K562 (cell line): ENCODE data around the gene LY6G6F. TPM values are rescaled to one million over a fixed set of nuclear protein-coding genes. Genes with fewer than 3 reads are reported as not detected.
A peak's percentile ranks its signal among the peaks of the same experiment; 100 is the strongest.

Experiments
- CAMTA2 ChIP-seq: fragments of 250-450 bp; sonication (Bioruptor Pico); conservative IDR thresholded peaks from 2 replicates; pipeline ENCODE4 v1.5.1; 2022
- CBX1 ChIP-seq: sonication (generic); IDR thresholded peaks from 2 replicates; pipeline ENCODE4 v1.6.1; 2016; ENCODE audit warnings: antibody characterized with exemption, low read depth, mild to moderate bottlenecking
- CC2D1A ChIP-seq: fragments of 450-650 bp; IDR thresholded peaks from 2 replicates; pipeline ENCODE4 v1.6.1; 2017; ENCODE audit warnings: mild to moderate bottlenecking
- CHCHD3 ChIP-seq: fragments of 250-450 bp; sonication (Bioruptor Pico); IDR thresholded peaks from 2 replicates; pipeline ENCODE4 v2.1.2; 2022; ENCODE audit warnings: mild to moderate bottlenecking
- CSDE1 ChIP-seq, 2 experiments: fragments of 450-650 bp; IDR thresholded peaks; 2 replicates each; pipeline ENCODE4 v1.6.1; 2016; ENCODE audit warnings: mild to moderate bottlenecking in 1 of 2
- EGR1 ChIP-seq: fragments of 450-650 bp; conservative IDR thresholded peaks from 2 replicates; pipeline ENCODE4 v1.6.1; 2017; ENCODE audit warnings: mild to moderate bottlenecking
- HMG20B ChIP-seq: fragments of 250-450 bp; sonication (Bioruptor Pico); IDR thresholded peaks from 2 replicates; pipeline ENCODE4 v1.5.0; 2021; ENCODE audit warnings: mild to moderate bottlenecking
- IRF2 ChIP-seq: sonication (generic); formaldehyde crosslinking; IDR thresholded peaks from 2 replicates; pipeline ENCODE4 v1.8.1; 2022; ENCODE audit warnings: mild to moderate bottlenecking, missing genetic modification reagents
- LARP7 ChIP-seq: fragments of 450-650 bp; IDR thresholded peaks from 2 replicates; pipeline ENCODE4 v1.6.1; 2016
- MCM2 ChIP-seq: fragments of 450-650 bp; IDR thresholded peaks from 2 replicates; pipeline ENCODE4 v1.6.1; 2017; ENCODE audit warnings: low read depth, mild to moderate bottlenecking
- MCM5 ChIP-seq: fragments of 450-650 bp; IDR thresholded peaks from 2 replicates; pipeline ENCODE4 v1.6.1; 2016; ENCODE audit warnings: low read depth
- MECOM ChIP-seq: fragments of 250-450 bp; sonication (Bioruptor Pico); IDR thresholded peaks from 2 replicates; pipeline ENCODE4 v1.8.0; 2022; ENCODE audit warnings: inconsistent platforms
- POLR2B ChIP-seq: fragments of 450-650 bp; IDR thresholded peaks from 2 replicates; pipeline ENCODE4 v1.6.1; 2018; ENCODE audit warnings: low read depth; ENCODE audit not compliant: partially characterized antibody
- POLR2H ChIP-seq: IDR thresholded peaks from 2 replicates; pipeline ENCODE4 v1.6.1; 2016; ENCODE audit warnings: missing genetic modification characterization, low read depth, mild to moderate bottlenecking, control low read depth, missing compliant biosample characterization, moderate library complexity
- RAD51 ChIP-seq: fragments of 450-650 bp; IDR thresholded peaks from 2 replicates; pipeline ENCODE4 v1.7.1; 2016; ENCODE audit warnings: low read depth, mild to moderate bottlenecking, borderline replicate concordance
- RB1 ChIP-seq: fragments of 450-650 bp; IDR thresholded peaks from 2 replicates; pipeline ENCODE4 v1.6.1; 2017; ENCODE audit warnings: low read depth, mild to moderate bottlenecking
- RUNX1 ChIP-seq: sonication (generic); IDR thresholded peaks from 2 replicates; pipeline ENCODE4 v1.6.1; 2016; ENCODE audit warnings: antibody characterized with exemption, low read depth
- SMAD3 ChIP-seq: fragments of 450-650 bp; formaldehyde crosslinking; conservative IDR thresholded peaks from 2 replicates; pipeline ENCODE4 v1.4.0; 2020; ENCODE audit warnings: mild to moderate bottlenecking
- SRF ChIP-seq, 2 experiments: fragments of 250-450, 450-650 bp in 1 of 2; sonication (Bioruptor Pico) in 1 of 2; sonication (generic) in 1 of 2; formaldehyde crosslinking; IDR thresholded peaks; 2 replicates each; pipeline versions ENCODE4 v1.5.0 to v1.5.1; 2020 to 2022; ENCODE audit warnings: mild to moderate bottlenecking in 1 of 2, missing genetic modification reagents in 1 of 2
- SRSF3 ChIP-seq: fragments of 200-400 bp; formaldehyde crosslinking; IDR thresholded peaks from 2 replicates; pipeline ENCODE4 v1.6.1; 2016; ENCODE audit warnings: mild to moderate bottlenecking, low read length, moderate library complexity; ENCODE audit not compliant: insufficient read depth
- STAT5A ChIP-seq: IDR thresholded peaks from 2 replicates; pipeline ENCODE4 v1.6.1; 2012; ENCODE audit warnings: low read length, inconsistent platforms, borderline replicate concordance
- TCF3 ChIP-seq: sonication (generic); formaldehyde crosslinking; IDR thresholded peaks from 2 replicates; pipeline ENCODE4 v1.4.0; 2020; ENCODE audit warnings: mild to moderate bottlenecking, missing genetic modification reagents
- ZC3H11A ChIP-seq: IDR thresholded peaks from 2 replicates; pipeline ENCODE4 v1.6.1; 2012; ENCODE audit warnings: low read depth, low read length, improper control_type of control experiment
- ZNF830 ChIP-seq: fragments of 250-450 bp; sonication (Bioruptor Pico); IDR thresholded peaks from 2 replicates; pipeline ENCODE4 v1.5.0; 2021; ENCODE audit warnings: mild to moderate bottlenecking
- polyA plus RNA-seq, 8 experiments: library from polyadenylated mRNA; depleted of rRNA in 4 of 8; stranded (reverse) in 5 of 8; unstranded in 3 of 8; fragments of >200 nt; fragmentation: Nextera tagmentation in 2 of 8; fragmentation: Illumina TruSeq in 1 of 8; extraction: Ambion mirVana in 2 of 8; extraction: Trizol in 1 of 8; gene quantifications; 2 replicates each; pipeline versions ENCODE4 v1.2.1 to v1.2.3, GENCODE V29; 2011 to 2014; ENCODE audit warnings: inconsistent platforms in 1 of 8, missing spikeins in 1 of 8
- total RNA-seq, 7 experiments: library from RNA; depleted of rRNA in 6 of 7; stranded (reverse); fragments of >200 nt in 6 of 7; fragmentation: Illumina TruSeq in 2 of 7; extraction: Trizol in 2 of 7; gene quantifications; 2 replicates each; pipeline versions ENCODE4 v1.2.1 to v1.2.3, GENCODE V29; 2011 to 2021; ENCODE audit warnings: low replicate concordance in 1 of 7
- TF ChIP-seq, protein P1 (sequence below): sonication (generic); formaldehyde crosslinking; IDR thresholded peaks from 2 replicates; pipeline ENCODE4 v1.8.0; 2022; ENCODE audit warnings: mild to moderate bottlenecking, missing genetic modification reagents, borderline replicate concordance
- TF ChIP-seq, protein P2 (sequence below): IDR thresholded peaks from 3 replicates; pipeline ENCODE4 v1.6.1; 2011; ENCODE audit warnings: borderline replicate concordance, mild to moderate bottlenecking, moderate library complexity; ENCODE audit not compliant: insufficient read length; ENCODE audit errors: extremely low read depth
- TF ChIP-seq, protein P3 (sequence below): sonication (generic); formaldehyde crosslinking; IDR thresholded peaks from 2 replicates; pipeline ENCODE4 v1.9.0; 2022; ENCODE audit warnings: mild to moderate bottlenecking, missing genetic modification reagents
- TF ChIP-seq, protein P4 (sequence below): fragments of 450-650 bp; IDR thresholded peaks from 2 replicates; pipeline ENCODE4 v1.6.1; 2016; ENCODE audit warnings: missing biosample characterization, missing genetic modification characterization

Gene LY6G6F
- total and polyA plus RNA-seq, 9 of the 15 experiments (the other 6 are each of a cell fraction or from before 2014, with no cell fraction given), result 0.14 to 0.50 (median 0.28) TPM; not detected in 2

DNA sequence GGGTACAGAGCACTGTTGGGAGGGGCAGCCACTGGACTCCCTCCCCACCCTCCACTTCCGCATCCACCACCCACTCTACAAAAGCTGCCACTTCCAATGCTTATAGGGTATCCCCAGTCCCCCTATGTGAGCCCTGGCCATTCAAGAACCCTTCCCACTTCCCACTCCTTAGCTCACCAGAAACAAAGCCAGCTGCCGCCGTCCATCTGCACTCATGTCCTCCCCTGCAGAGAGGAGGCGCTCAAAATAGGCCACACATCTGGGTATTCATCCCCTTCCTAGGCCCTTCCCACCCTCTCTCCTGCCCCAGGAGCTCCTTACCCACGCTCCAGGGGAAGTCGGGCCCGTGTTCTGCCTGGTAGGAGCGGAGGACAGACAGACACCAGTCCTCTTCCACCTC, 19.3 kb upstream of the LY6G6F start (continued):
- TF ChIP-seq STAT5A (no peak), ZC3H11A (no peak), SRSF3 (no peak), MECOM (CRISPR knock-in tag) (no peak), EGR1 (no peak), SMAD3 (CRISPR knock-in tag) (no peak), SRF (CRISPR knock-in tag; IDR thresholded peaks at IDR 0.05) (no peak), TCF3 (CRISPR knock-in tag) (no peak), RUNX1 (peak; percentile 27), MCM5 (no peak), RB1 (no peak), HMG20B (CRISPR knock-in tag) (no peak), CHCHD3 (CRISPR knock-in tag) (no peak), CBX1 (no peak), IRF2 (CRISPR knock-in tag) (0 out of 2 replicates have a peak, but pooled peaks have one; percentile 13), CC2D1A (no peak), CSDE1 (IDR thresholded peaks at IDR 0.05) (no peak), RAD51 (no peak), MCM2 (no peak), LARP7 (no peak), ZNF830 (CRISPR knock-in tag) (no peak), POLR2B (no peak), CAMTA2 (CRISPR knock-in tag) (no peak), POLR2H (no peak)
- TF ChIP-seq, protein P1, sequence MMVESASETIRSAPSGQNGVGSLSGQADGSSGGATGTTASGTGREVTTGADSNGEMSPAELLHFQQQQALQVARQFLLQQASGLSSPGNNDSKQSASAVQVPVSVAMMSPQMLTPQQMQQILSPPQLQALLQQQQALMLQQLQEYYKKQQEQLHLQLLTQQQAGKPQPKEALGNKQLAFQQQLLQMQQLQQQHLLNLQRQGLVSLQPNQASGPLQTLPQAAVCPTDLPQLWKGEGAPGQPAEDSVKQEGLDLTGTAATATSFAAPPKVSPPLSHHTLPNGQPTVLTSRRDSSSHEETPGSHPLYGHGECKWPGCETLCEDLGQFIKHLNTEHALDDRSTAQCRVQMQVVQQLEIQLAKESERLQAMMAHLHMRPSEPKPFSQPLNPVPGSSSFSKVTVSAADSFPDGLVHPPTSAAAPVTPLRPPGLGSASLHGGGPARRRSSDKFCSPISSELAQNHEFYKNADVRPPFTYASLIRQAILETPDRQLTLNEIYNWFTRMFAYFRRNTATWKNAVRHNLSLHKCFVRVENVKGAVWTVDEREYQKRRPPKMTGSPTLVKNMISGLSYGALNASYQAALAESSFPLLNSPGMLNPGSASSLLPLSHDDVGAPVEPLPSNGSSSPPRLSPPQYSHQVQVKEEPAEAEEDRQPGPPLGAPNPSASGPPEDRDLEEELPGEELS (CRISPR knock-in tag), result no peak
- TF ChIP-seq, protein P2, sequence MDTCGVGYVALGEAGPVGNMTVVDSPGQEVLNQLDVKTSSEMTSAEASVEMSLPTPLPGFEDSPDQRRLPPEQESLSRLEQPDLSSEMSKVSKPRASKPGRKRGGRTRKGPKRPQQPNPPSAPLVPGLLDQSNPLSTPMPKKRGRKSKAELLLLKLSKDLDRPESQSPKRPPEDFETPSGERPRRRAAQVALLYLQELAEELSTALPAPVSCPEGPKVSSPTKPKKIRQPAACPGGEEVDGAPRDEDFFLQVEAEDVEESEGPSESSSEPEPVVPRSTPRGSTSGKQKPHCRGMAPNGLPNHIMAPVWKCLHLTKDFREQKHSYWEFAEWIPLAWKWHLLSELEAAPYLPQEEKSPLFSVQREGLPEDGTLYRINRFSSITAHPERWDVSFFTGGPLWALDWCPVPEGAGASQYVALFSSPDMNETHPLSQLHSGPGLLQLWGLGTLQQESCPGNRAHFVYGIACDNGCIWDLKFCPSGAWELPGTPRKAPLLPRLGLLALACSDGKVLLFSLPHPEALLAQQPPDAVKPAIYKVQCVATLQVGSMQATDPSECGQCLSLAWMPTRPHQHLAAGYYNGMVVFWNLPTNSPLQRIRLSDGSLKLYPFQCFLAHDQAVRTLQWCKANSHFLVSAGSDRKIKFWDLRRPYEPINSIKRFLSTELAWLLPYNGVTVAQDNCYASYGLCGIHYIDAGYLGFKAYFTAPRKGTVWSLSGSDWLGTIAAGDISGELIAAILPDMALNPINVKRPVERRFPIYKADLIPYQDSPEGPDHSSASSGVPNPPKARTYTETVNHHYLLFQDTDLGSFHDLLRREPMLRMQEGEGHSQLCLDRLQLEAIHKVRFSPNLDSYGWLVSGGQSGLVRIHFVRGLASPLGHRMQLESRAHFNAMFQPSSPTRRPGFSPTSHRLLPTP, result no peak
- TF ChIP-seq, protein P3, sequence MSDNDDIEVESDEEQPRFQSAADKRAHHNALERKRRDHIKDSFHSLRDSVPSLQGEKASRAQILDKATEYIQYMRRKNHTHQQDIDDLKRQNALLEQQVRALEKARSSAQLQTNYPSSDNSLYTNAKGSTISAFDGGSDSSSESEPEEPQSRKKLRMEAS, result 0 out of 2 replicates have a peak, but pooled peaks have one; percentile 17
- TF ChIP-seq, protein P4, sequence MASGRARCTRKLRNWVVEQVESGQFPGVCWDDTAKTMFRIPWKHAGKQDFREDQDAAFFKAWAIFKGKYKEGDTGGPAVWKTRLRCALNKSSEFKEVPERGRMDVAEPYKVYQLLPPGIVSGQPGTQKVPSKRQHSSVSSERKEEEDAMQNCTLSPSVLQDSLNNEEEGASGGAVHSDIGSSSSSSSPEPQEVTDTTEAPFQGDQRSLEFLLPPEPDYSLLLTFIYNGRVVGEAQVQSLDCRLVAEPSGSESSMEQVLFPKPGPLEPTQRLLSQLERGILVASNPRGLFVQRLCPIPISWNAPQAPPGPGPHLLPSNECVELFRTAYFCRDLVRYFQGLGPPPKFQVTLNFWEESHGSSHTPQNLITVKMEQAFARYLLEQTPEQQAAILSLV, result no peak
